Posterior cingulate gyrus (tissue), 11 donors: ENCODE measurements around the gene CKB.

Experiments used
- DNase-seq, 10 donors: peaks; one replicate each; pipeline versions ENCODE4 v3.0.0 to v3.0.0-alpha.2; 2020 to 2021; ENCODE audit warnings: mixed read lengths in 3 of 10
- intact Hi-C: fragments of 100-400 bp; cut with DNase I; formaldehyde crosslinking; loops from one replicate; pipeline ENCODE4 v1.15.1; 2023

The CKB gene

GRCh38 chr14:103522649-103523574, at the start of gene CKB:
Gene CKB (minus strand): TSS chr14:103522830. CDS start chr14:103522493, 337 bp downstream.
- DNase-seq: peak; percentile 76 to 98 (median 86)
- intact Hi-C loops: no loop called here

- DNase-seq: peak in 2 of 10 donors; percentile 24 to 80
- intact Hi-C loops: no loop called here
Observed at GRCh38 chr14:103569408-103569807, 46.8 kb upstream of the CKB start.

- intact Hi-C loops: no loop called here
- DNase-seq: peak in 2 of 10 donors; percentile 18 to 74
Observed at GRCh38 chr14:103568952-103569351, 46.3 kb upstream of the CKB start.

GRCh38 chr14:103563844-103564505, 41.3 kb upstream of the CKB start:
- intact Hi-C loops: no loop called here
- DNase-seq: no peak

GRCh38 chr14:103563226-103563620, 40.6 kb upstream of the CKB start:
- no peak for DNase-seq
- intact Hi-C loops: no loop called here

GRCh38 chr14:103562429-103563225, 40.0 kb upstream of the CKB start, which contains the start of the genes BAG5 and COA8:
Gene BAG5 (minus strand): TSS chr14:103562657. CDS start chr14:103561164, 1,493 bp downstream.
Gene COA8 (plus strand): TSS chr14:103562960. CDS start chr14:103563002, 42 bp downstream.
- intact Hi-C loops: no loop called here
- peak; percentile 73 to 98 (median 84) for DNase-seq

- peak in 1 of 10 donors; percentile 80 for DNase-seq
- intact Hi-C loops: no loop called here
Observed at GRCh38 chr14:103562179-103562428, 39.5 kb upstream of the CKB start.

GRCh38 chr14:103561381-103562178, 39.0 kb upstream of the CKB start:
- intact Hi-C loops: no loop called here

GRCh38 chr14:103560691-103561090, 38.1 kb upstream of the CKB start:
- DNase-seq: no peak
- intact Hi-C loops: no loop called here

More at GRCh38 chr14:103561381-103562178, 39.0 kb upstream of the CKB start:
- peak in 1 of 10 donors; percentile 52 for DNase-seq

- intact Hi-C loops: no loop called here
- no peak for DNase-seq
Observed at GRCh38 chr14:103559766-103560165, 37.1 kb upstream of the CKB start.

- DNase-seq: peak in 2 of 10 donors; percentile 38 to 59
- intact Hi-C loops: no loop called here
Observed at GRCh38 chr14:103558071-103558882, 35.6 kb upstream of the CKB start.

- peak in 1 of 10 donors; percentile 37 for DNase-seq
- intact Hi-C loops: no loop called here
Observed at GRCh38 chr14:103556946-103557758, 34.5 kb upstream of the CKB start.

GRCh38 chr14:103555559-103556337, 33.1 kb upstream of the CKB start:
- intact Hi-C loops: no loop called here
- DNase-seq: peak in 3 of 10 donors; percentile 60 to 70 (median 67)

- peak in 2 of 10 donors; percentile 52 to 61 for DNase-seq
- intact Hi-C loops: no loop called here
Observed at GRCh38 chr14:103552846-103553210, 30.2 kb upstream of the CKB start.

GRCh38 chr14:103552011-103552845, 29.6 kb upstream of the CKB start:
- peak in 2 of 10 donors; percentile 62 to 84 for DNase-seq
- intact Hi-C loops: no loop called here

- intact Hi-C loops: no loop called here
- DNase-seq: peak in 4 of 10 donors; percentile 54 to 88 (median 81)
Observed at GRCh38 chr14:103551338-103551762, 28.7 kb upstream of the CKB start.
